ENCODE data around the gene AOPEP.

- TF ChIP-seq CTCF (IDR thresholded peaks at IDR 0.05) (no peak), POLR2A (IDR thresholded peaks at IDR 0.05) (no peak)
Measured at GRCh38 chr9:94798201-94798600, 71.7 kb downstream of the AOPEP start.
